B cell (primary cell): ENCODE measurements around the gene KRTCAP2. TPM values are rescaled to one million over a fixed set of nuclear protein-coding genes. Genes with fewer than 3 reads are reported as not detected.

Source experiments
- ATAC-seq: fragments of 200-7000 bp; cut with Tn5 transposase; one replicate; pipeline ENCODE4 v1.10.0; 2021; ENCODE audit warnings: low read depth, mild to moderate bottlenecking, moderate number of reproducible peaks, moderate library complexity
- CTCF ChIA-PET: fragments of 350-600 bp; sonication (Branson Sonifier 250); formaldehyde crosslinking; loops from one replicate; lab custom pipeline; 2021; ENCODE audit warnings: antibody characterized with exemption, inconsistent platforms; lab: Charles Lee
- POLR2A ChIA-PET: fragments of 350-600 bp; sonication (Branson Sonifier 250); formaldehyde crosslinking; loops from one replicate; lab custom pipeline; 2021; ENCODE audit warnings: antibody characterized with exemption; lab: Charles Lee
- DNase-seq: peaks from one replicate; pipeline ENCODE4 v3.0.0; 2013
- H2AFZ ChIP-seq: 2 replicates; pipeline ENCODE4 v1.6.1; 2012; ENCODE audit warnings: mild to moderate bottlenecking, low read depth, low read length; ENCODE audit not compliant: insufficient read depth, poor library complexity, severe bottlenecking
- H3K27ac ChIP-seq, 2 donors: 1 replicate in 1 of 2; 2 replicates in 1 of 2; pipeline ENCODE4 v1.5.1; 2012 to 2013; ENCODE audit warnings: low read length in 2 of 2, mild to moderate bottlenecking in 2 of 2, moderate library complexity in 1 of 2
- H3K27me3 ChIP-seq, 4 experiments: fragments of 200-600 bp in 1 of 4; sonication (generic) in 1 of 4; replicated peaks in 1 of 4; 1 replicate in 2 of 4; 2 replicates in 2 of 4; pipeline versions ENCODE4 v1.6.1 to v1.7.0; 2013 to 2016; ENCODE audit warnings: low read length in 3 of 4, mild to moderate bottlenecking in 2 of 4, mixed read lengths in 1 of 4, moderate library complexity in 1 of 4; ENCODE audit not compliant: insufficient read depth in 4 of 4, control insufficient read depth in 3 of 4; ENCODE audit errors: control extremely low read depth in 1 of 4
- H3K36me3 ChIP-seq, 2 experiments: replicated peaks in 1 of 2; 1 replicate in 1 of 2; 2 replicates in 1 of 2; pipeline versions ENCODE4 v1.6.1 to v1.7.1; 2013; ENCODE audit warnings: low read length in 1 of 2; ENCODE audit not compliant: insufficient read depth in 2 of 2, control insufficient read depth in 1 of 2; ENCODE audit errors: control extremely low read depth in 1 of 2, extremely low read depth in 1 of 2
- H3K4me1 ChIP-seq, 2 donors: fragments of 200-600 bp in 1 of 2; sonication (generic) in 1 of 2; 1 replicate in 1 of 2; 2 replicates in 1 of 2; pipeline versions ENCODE4 v1.5.1 to v1.6.1; 2013 to 2017; ENCODE audit warnings: low read length in 2 of 2; ENCODE audit not compliant: control insufficient read depth in 2 of 2, insufficient read depth in 2 of 2
- H3K4me2 ChIP-seq: replicated peaks from 2 replicates; pipeline ENCODE3; 2012; ENCODE audit warnings: mild to moderate bottlenecking, low read depth, low read length; ENCODE audit not compliant: poor library complexity, severe bottlenecking
- H3K4me3 ChIP-seq, 5 experiments: fragments of 200-600 bp in 1 of 5; sonication (generic) in 1 of 5; 1 replicate in 3 of 5; 2 replicates in 2 of 5; pipeline versions ENCODE4 v1.5.1 to v1.7.0; 2011 to 2016; ENCODE audit warnings: low read length in 4 of 5, mild to moderate bottlenecking in 4 of 5, low read depth in 2 of 5, control low read depth in 1 of 5, moderate library complexity in 1 of 5; ENCODE audit not compliant: insufficient read depth in 1 of 5; ENCODE audit errors: control extremely low read depth in 1 of 5, extremely low read depth in 1 of 5
- H3K79me2 ChIP-seq: fragments of 200-600 bp; sonication (generic); one replicate; pipeline ENCODE4 v1.6.0; 2016; ENCODE audit warnings: low read length; ENCODE audit not compliant: control insufficient read depth, insufficient read depth
- H3K9ac ChIP-seq: fragments of 200-600 bp; sonication (generic); 2 replicates; pipeline ENCODE4 v1.6.1; 2017; ENCODE audit warnings: mild to moderate bottlenecking, low read length, moderate library complexity
- H3K9me3 ChIP-seq, 3 donors: one replicate each; pipeline versions ENCODE4 v1.6.1 to v1.7.1; 2013; ENCODE audit warnings: low read length in 2 of 3; ENCODE audit not compliant: control insufficient read depth in 2 of 3, insufficient read depth in 1 of 3; ENCODE audit errors: control extremely low read depth in 1 of 3
- H4K20me1 ChIP-seq: 2 replicates; pipeline ENCODE4 v1.6.0; 2012; ENCODE audit warnings: mild to moderate bottlenecking, low read length; ENCODE audit not compliant: insufficient read depth, control insufficient read depth, poor library complexity, severe bottlenecking
- H3K27ac Mint-ChIP-seq: one replicate; pipeline ENCODE4 v1.8.0; 2021; ENCODE audit warnings: mixed read lengths
- H3K27me3 Mint-ChIP-seq: one replicate; pipeline ENCODE4 v1.8.0; 2021; ENCODE audit warnings: mixed read lengths
- H3K4me1 Mint-ChIP-seq: one replicate; pipeline ENCODE4 v1.8.0; 2021; ENCODE audit warnings: mixed read lengths
- H3K4me3 Mint-ChIP-seq: one replicate; pipeline ENCODE4 v1.8.0; 2021; ENCODE audit warnings: mixed read lengths
- H3K9me3 Mint-ChIP-seq: one replicate; pipeline ENCODE4 v1.8.0; 2022; ENCODE audit warnings: mixed read lengths; ENCODE audit not compliant: insufficient read depth
- CTCF ChIP-seq: fragments of 200-600 bp; IDR thresholded peaks from one replicate; pipeline ENCODE4 v1.8.0; 2022; ENCODE audit warnings: antibody characterized with exemption, mild to moderate bottlenecking
- EZH2 ChIP-seq: IDR thresholded peaks from 2 replicates; pipeline ENCODE4 v1.6.1; 2012; ENCODE audit warnings: borderline replicate concordance, low read depth, mild to moderate bottlenecking, moderate library complexity, low read length; ENCODE audit not compliant: insufficient read depth, poor library complexity, severe bottlenecking
- WGBS: methylation state at CpG from one replicate; pipeline ENCODE4 v1.1.5; 2013; ENCODE audit warnings: missing lambda C conversion rate; ENCODE audit not compliant: insufficient coverage; 5-methylcytosine and 5-hydroxymethylcytosine counted together
- intact Hi-C: fragments of 100-400 bp; cut with micrococcal nuclease; formaldehyde crosslinking; loops from one replicate; pipeline ENCODE4 v1.10.0; 2022
- polyA plus RNA-seq: library from polyadenylated mRNA; depleted of rRNA; stranded (reverse); fragments of >200 nt; gene quantifications from 2 replicates; pipeline ENCODE4 v1.2.3, GENCODE V29; 2012
- total RNA-seq, 2 donors: library from RNA; stranded (reverse); fragments of 120-200 nt in 1 of 2; gene quantifications; 1 replicate in 1 of 2; 2 replicates in 1 of 2; pipeline versions ENCODE4 v1.2.3 to v1.2.4, GENCODE V29; 2013 to 2022

The KRTCAP2 gene
- total and polyA plus RNA-seq, 2 donors (not counting 1 experiment from before 2014, with no cell fraction given): 151 to 259 TPM

- ATAC-seq: no peak
- Mint-ChIP-seq H3K27me3 (no peaks in the 10 kb centered on the region), H3K4me1 (peaks cover 29% of the 10 kb centered on the region), H3K9me3 (no peaks in the 10 kb centered on the region), H3K4me3 (no peak overlapping the region), H3K27ac (no peak overlapping the region)
- ChIA-PET CTCF (interaction anchor here (7.7 kb wide), 1 partner anchor 21 kb away, joined by 196 read pairs; the partner anchor contains the start of genes KRTCAP2 and TRIM46), POLR2A (no interaction called here)
- H3K27me3 ChIP-seq: peaks cover 0 to 19% (median 1%) of the 10 kb centered on the region in 4 experiments
- H3K4me1 ChIP-seq: peaks cover 15 to 23% of the 10 kb centered on the region in 2 donors
- 97% methylated on average over 19 of the region's 20 CpGs for WGBS
- no peak overlapping the region for H2AFZ ChIP-seq
- peaks cover 0 to 5% (median 0%) of the 10 kb centered on the region in 3 donors for H3K9me3 ChIP-seq
- H3K36me3 ChIP-seq: no peaks in the 10 kb centered on the region
- no peaks in the 10 kb centered on the region for H4K20me1 ChIP-seq
- no peak for TF ChIP-seq EZH2
- no peak for TF ChIP-seq CTCF
- peak; percentile 22 for DNase-seq
- H3K9ac ChIP-seq: no peak overlapping the region
- no peak overlapping the region for H3K4me3 ChIP-seq
- no peaks in the 10 kb centered on the region for H3K79me2 ChIP-seq
- H3K27ac ChIP-seq: no peak overlapping the region
- intact Hi-C loops: no loop called here
- H3K4me2 ChIP-seq: no peak overlapping the region
Measured at GRCh38 chr1:155196893-155197638, 24.0 kb upstream of the KRTCAP2 start.
